NCI-H146 (cell line): ENCODE results near the gene B3GNT4.
"Not testable (repeated sequence)": the region's sequence is repeated elsewhere in the genome, so short reads cannot be mapped to it uniquely, and the experiment has no call there.

Source experiments
- DNase-seq: peaks from one replicate; lab custom pipeline; 2025; lab: John Stamatoyannopoulos, UW

Gene B3GNT4

DNA sequence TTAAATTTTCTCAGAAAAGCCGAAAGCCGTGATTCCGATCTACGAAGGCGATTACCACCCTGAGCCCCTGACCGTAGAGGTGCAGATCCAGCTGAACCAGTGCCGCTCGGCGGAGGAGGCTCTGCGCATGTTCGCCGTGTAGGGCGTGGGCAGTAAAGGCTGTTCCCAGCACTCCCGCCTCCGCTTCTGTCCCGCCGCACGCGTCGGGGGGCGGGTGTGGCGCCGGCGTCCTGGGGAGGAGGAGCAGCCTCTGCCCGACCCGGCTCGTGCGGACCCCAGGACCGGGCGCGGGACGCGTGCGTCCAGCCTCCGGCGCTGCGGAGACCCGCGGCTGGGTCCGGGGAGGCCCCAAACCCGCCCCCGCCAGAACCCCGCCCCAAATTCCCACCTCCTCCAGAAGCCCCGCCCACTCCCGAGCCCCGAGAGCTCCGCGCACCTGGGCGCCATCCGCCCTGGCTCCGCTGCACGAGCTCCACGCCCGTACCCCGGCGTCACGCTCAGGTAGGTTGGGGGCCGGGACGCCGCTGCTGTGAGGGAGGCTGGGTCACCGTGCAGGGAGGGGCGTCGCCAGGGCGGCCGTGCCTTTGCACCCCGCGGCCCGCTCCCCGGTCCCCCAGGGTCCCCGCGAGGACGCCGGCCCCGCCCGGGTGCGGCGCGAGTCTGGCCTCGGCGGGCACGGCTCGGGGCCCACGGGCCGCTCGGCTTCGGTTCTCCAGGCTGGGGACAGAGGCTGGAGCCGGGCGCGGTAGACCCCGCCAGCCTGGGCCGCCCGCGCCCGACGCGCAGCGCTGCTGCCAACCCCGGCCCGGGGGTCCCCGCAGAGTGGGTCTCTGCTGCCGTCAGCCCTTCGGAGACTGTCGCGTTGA, at the start of gene B3GNT4:
Gene B3GNT4 (plus strand): TSS at position 409 of the 866 bp plus-strand sequence. CDS start 910 bp downstream, outside the sequence.
- DNase-seq = peak; percentile 87

DNA sequence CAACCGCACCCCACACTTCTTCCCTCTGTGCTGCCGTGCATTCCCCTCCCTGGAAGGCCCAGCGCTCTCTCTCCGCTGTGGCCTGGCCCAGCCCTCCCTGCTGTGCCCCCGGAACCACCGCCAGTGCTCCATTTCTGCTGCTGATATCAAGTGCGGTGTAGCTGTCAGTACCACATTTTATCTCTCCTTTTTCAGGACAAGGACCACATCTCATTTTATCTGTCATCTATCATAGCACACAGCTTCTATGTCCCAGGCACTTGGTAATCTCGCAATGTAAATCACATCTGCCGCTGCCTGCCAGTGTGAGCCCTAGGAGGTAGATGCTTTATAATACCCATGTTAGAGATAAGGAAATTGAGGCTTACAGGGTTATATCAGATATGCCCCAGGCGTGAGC, 47.8 kb upstream of the B3GNT4 start:
- no peak for DNase-seq

DNA sequence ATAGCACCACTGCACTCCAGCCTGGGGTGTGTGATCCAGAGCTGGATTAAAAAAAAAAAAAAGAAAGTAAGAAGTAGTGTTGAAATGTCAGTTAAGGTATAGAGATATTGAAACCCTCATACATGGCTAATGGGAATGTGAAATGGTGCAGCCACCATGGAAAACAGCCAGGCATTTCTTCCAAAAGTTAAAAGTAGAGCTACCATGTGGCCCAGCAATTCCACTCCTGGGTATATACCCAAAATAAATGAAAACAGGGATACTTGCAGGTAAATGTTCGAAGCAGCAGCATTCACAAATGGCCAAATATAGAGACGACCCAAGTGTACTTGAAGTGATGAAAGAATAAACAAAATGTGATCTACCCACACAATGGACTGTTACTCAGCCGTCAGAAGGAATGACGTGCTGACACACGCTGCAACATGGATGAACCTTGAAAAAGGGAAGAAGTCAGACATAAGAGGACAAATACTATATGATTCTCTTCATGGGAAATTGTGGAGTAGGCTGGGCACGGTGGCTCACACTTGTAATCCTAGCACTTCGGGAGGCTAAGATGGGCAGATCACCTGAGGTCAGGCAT, 44.7 kb upstream of the B3GNT4 start:
- DNase-seq = no peak

DNA sequence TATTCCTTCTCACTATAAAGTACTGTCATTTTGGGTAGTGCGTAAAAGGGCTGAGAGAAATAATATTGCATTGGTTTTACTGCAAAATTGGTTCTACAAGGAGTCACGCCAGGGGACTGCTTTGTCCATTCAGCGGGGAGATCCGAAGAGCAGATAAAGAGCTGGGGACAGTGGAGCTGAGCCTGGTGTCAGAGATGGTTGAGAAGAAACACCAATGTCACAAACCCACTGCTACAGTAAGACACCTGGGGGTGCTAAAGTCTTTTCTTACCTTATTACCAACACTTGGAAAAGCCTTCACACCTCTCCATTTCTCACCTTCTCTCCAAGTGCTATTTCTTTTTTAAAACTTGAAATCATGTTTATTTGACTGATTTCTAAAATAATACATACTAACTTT, 43.6 kb upstream of the B3GNT4 start:
- peak; percentile 16 for DNase-seq

DNA sequence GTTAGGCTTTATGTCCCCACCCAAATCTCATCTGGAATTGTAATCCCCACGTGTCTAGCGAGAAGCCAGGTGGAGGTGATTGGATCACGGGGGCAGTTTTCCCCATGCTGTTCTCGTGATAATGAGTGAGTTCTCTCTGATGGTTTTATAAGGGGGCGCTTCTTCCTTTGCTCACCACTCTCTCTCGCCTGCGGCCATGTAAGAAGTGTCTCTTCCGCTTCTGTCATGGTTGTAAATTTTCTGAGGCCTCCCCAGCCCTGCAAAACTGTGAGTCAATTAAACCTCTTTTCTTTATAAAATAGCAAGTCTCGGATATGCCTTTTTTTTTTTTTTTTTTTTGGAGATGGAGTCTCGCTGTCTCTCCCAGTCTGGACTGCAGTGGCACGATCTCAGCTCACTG, 42.7 kb upstream of the B3GNT4 start:
- no peak for DNase-seq

DNA sequence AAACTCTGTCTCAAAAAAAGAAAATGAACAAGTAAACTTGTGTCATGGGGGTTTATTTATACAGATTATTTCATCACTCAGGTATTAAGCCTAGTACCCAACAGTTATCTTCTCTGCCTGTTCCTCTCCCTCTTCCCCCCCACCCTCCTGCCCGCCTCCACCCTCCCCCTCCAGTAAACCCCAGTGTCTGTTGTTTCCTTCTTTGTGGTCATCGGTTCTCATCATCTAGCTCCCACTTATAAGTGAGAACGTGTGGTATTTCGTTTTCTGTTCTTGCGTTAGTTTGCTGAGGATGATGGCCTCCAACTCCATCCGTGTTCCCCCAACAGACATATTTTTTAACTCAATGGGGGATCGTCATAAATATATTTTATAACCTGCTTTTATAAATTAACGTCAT, 41.8 kb upstream of the B3GNT4 start:
- DNase-seq = no peak

DNA sequence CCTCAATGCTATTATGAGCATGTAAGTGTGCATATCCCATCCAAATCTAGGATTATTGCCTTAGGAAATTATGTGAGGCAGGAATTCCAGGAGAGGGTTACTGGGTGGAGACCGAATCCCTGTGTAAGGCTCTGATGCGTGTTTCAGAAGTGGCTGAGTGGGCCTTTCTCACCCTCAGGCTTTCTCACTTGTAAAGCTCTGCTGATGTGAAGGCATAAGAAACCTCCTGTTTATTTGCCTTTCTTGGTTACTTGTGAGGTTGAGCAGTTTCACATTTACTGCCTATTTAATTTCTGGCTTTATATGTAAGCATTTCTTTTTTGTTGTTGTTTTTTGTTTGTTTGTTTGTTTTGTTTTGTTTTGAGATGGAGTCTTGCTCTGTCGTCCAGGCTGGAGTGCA, 40.5 kb upstream of the B3GNT4 start:
- DNase-seq = no peak

DNA sequence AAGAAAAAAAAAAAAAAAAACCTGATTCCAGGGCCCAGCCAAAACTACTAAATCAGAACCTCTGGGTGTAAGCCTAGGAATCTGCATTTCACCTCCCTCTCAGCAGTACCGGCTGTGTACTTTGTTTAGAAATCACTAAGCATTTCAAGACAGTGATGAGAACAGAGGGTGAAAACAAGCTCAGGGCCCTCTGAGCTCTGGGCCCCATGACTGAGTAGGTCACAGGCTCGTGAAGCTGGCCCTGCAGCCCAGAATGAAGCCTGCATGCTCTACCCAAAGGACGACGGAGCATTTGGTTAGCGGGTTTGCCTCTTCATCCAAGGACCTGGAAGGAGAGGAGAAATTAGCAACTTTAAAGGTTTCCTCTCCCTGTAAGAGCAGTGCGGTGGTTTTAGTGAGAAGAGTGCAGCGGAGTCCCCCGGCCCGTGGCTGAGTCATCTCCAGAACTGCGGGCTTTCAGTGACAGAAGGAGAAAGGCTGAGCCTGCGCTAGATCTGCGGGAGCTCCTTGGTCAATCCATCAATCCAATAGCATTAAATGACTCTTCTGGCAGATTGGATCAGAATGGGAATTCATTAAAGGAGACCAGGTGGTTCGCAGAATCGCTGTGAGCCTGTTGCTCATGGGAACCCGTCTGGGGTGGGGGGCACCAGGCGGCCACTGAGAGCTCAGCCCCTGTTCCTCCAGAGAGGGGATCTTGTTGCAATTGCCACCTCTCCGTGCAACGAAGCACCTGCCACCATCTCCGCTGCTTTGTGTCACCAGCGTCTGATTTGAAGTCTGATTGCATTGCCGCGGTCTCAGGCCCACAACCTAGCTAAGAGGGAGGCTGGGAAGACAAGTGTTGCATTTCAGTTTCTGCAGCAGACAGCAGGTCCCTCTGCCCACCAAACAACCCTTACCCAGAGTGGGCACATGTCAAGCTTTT, 36.8 kb upstream of the B3GNT4 start:
- peak; percentile 29 for DNase-seq

DNA sequence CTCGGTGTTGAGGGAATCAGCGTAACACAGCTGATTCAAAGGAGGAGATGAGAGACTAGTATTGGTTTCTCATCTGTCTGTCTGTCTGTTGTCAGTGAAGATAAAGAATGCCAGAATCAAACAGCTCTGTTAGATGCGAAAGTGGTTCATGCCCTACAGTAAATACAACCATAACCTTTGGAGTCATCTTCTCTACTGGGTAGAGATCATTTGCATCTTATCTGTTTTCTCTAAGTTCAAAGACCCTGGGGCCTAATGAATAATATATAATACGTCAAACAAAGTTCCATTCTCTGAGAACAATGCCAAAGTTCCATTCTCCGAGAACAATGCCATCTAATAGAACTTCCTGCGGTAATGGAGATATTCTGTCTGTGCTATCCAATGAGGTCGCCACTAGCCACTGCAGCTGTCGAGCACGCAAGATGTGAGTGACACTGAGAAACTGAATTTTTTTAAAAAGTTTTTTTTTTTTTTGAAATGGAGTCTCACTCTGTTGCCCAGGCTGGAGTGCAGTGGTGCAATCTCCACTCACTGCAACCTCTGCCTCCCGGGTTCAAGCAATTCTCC, 36.1 kb upstream of the B3GNT4 start:
- DNase-seq = peak; percentile 13

DNA sequence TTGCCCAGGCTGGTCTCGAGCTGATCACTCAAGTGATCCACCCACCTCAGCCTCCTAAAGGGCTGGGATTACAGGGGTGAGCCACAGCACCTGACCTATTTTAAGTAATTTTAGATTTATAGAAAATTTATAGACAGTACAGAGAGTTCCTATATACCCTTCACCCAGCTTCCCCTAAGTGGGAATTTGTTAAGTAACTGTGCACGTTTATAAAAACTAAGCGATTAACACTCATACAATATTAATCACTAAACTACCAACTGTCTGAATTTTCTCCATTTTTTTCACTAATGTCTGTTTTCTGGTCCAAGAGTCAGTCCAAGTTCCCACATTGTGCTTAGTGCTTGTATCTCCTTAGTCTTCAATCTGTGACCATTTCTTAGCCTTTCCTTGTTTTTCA, 35.0 kb upstream of the B3GNT4 start:
- DNase-seq = no peak

DNA sequence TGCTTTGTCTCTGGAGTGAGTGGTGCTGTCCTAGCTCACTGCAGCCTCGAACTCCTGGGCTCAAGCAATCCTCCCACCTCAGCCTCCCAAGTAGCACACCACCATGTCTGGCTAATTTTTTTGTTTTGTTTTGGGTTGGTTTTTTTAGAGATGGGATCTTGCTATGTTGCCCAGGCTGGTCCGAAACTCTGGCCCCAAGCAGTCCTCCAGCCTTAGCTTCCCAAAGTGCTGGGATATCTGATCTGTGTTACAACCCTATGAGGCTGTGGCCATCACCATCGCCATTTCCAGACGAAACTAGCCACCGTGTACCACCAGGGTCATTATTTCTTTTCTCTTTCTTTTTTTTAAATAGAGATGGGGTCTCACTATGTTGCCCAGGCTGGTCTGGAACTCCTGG, 32.1 kb upstream of the B3GNT4 start:
- DNase-seq = no peak

DNA sequence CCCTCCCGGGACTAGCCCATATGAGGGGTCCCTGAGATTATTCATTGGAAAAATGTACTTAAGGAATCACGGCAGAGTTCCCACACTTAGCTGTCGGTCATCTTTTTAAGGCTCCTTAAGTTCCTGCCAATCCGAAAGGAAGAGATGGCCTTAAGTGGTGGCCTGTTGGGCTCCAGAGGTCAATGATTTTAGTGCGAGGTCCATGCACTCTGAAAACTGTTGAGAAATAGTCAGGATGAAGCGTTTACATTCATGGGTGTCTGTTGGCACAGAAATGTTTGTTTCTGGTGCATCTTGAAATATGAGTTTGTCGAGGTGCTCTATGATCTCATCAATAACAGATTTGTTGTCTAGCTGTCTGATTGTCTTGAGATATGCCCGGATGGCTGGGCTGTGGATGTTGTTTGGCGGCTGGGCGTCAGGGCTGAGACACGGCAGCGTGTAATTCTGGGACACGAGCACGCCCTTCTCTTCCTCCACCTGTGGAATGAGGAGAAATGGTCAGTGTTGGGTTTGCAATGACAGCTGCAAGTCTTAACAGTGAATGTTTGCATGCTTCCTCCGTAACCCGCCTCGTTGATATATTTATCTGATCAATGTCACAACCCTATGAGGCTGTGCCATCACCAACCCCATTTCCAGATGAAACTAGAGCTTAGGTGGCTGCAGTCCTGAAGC, 31.1 kb upstream of the B3GNT4 start:
- DNase-seq = no peak

DNA sequence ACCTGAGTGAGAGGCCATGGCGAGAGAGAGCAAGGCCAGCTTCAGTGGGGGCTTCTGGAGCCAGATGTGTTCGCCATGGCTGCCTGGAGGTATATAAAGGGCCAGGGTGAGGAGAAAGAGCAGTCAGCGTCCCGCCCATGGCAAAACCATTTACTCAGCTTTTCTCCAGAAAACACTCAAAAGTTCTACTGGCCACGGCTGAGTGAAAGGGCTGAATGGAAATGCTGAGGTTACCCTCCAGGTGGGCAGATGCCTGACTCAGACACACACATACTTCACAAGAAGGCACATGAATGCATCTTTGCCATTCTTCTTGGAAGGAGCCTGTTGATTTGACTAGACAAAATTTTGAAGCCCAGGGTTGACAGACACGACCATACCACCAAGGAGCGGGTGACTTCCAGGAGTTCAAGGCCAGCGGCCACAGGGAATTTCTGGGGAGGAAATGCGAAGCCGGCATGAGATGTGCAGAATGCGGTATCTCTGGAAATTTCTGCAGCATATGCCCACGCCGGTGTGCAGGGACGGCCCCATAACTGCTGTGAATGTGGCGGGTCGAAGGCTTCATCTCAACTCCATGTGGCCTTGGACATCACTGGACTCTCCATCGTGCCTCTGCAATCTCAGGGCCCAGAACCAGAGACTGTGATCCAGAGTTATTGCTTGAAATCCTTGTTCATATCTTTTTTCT, 29.2 kb upstream of the B3GNT4 start, which contains the start of gene IL31:
Gene IL31 (minus strand): TSS at position 67 of the 691 bp plus-strand sequence. CDS start 49 bp downstream, at position 18.
- no peak for DNase-seq

DNA sequence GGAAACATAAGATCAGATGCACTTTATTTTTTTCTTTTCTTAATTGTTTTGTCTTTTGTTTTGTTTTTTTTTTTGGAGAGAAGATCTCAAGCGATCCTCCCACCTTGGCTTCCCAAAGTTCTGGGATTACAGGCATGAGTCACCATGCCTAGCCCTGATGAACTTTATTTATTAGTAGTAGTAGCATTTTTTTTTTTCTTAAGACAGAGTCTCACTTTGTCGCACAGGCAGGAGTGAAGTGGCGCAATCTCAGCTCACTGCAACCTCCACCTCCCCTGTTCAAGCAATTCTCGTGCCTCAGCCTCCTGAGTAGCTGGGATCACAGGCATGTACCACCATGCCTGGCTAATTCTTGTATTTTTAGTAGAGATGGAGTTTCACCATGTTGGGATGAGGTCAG, 27.0 kb upstream of the B3GNT4 start:
- not testable (repeated sequence) for DNase-seq

DNA sequence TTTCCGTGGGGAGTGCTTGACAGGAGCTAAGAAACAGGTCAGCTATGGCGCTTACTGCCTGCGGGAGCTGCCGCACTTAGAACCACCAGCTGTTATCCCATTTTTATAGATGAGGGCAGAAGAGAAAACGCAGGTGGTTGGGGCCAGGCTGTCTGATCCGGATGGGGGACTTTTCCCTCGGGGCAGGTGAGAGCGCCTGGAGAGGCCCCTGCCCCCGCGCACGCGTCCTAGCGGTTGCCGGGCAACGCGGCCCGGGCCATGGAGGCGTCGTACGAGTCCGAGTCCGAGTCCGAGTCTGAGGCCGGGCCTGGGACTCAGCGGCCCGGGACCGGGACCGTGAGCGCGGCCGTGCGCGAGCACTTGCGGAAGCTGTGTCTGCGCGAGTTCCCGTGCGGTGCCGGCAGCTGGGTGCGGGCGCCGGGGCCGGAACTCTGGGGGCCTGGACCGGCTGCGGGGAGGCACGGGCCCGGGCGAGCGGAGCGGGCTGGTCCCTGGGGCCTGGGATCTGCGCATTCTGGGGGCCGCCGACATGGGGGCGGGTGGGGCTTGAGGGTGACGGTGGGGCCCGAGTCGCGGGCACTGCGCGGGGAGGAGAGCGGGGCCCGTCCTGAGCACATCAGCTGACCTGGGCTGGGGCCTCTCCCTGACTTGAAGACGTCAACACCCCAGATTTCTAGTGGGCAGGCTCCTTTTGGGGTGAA, 20.5 kb upstream of the B3GNT4 start, which contains the start of gene LRRC43:
Gene LRRC43 (plus strand): TSS at position 237 of the 701 bp plus-strand sequence. CDS start 22 bp downstream, at position 259.
- peak; percentile 88 for DNase-seq

DNA sequence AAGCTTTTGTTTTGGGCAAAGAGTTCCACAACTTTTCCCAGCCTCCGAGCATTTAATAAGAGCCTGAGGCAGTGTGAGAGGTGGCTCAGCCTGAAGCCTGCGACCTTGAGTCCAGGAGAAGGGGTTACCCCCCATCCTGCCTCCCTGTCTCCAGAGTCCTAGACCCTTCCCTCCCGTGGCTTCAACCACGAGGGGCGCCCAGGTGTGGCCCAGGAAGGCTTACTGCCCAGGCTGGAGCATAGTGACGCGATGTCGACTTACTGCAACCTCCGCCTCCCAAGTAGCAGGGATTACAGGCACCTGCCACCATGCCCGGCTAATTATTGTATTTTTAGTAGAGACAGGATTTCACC, 19.9 kb upstream of the B3GNT4 start:
- no peak for DNase-seq

DNA sequence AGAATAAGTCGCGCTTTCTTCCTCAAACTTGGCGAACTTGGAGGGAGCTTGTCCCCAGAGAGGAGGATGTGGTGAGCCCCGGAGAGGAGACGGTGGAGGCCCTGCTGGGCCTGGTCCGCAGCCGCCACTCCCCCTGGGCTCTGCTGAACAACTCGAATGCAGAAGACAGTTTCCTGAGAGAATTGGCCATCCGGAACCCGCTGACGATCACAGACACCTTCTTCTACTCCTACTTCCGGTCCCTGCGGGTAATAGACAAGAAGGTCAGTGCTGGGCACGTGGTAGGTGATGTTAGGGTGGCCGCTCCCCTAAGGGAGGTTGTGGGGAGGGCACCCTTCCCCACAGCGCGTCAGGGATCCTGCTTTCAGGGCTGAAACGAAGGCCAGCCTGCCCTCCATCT, 19.0 kb upstream of the B3GNT4 start:
- DNase-seq = no peak

DNA sequence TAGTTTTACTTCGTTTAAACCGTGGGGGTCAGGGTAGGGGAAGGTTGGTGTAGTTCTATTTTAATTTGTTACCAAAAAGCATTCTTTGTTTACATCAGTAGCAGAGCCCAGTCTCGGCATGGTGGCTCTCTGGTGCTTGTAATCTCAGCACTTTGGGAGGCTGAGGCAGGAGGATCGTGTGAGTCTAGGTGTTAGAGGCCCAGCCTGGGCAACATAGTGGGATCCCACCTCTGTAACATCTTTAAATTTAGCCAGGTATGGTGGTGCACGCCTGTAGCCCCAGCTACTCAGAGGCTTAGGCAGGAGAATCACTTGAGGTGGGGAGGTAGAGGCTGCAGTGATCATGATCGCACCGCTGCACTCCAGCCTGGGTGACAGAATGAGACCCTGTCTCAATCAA, 18.4 kb upstream of the B3GNT4 start:
- no peak for DNase-seq

DNA sequence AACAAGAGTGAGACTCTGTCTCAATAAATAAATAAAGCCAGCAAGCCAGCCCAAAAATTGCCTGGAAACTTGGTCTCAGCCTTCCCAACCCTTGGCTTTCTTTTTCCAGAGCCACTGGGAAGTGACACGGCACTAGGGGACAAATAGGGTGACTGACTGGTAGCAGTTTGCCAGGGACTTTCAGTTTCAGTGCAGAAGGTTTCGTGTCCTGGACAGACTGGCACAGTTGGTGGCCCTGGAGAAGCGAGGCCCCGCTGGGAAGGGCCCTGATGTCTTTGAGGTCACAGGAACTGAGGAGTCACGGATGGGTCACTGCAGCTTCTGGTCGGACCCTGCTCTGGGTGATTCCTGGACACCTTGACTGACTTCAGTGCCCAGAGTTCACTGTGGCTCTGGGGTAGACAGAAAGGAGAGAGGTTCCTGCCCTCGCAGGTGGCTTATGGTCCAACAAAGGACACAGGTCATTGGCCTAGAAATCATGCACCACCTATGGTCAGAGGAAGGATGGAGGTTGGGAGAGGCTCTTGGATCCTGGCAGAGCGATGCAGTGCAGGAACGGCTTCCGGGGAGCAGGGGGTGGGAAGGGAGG, 17.9 kb upstream of the B3GNT4 start:
- DNase-seq = no peak

DNA sequence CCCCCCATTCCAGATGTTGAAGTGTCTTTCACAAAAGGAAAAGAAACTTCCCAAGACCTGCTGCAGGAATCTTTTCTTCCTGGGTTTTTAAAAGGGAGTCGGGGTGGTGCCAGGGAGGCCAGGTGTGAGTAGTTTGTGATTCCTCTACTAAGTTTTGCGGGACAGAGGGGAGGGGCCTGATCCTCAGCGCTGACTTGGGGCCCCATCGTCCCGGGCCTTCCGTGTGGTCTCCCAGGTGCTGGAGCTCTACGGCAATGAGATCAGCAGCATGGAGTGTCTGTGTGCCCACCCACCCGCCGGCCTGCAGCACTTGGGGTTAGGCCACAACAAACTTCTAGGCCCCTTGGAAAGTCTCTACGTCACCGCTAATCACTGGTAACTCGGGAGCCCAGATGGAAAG, 16.0 kb upstream of the B3GNT4 start:
- no peak for DNase-seq
